DOHH2 (cell line): ENCODE results near the gene FTSJ3.
"Not testable (repeated sequence)": the region's sequence is repeated elsewhere in the genome, so short reads cannot be mapped to it uniquely, and the experiment has no call there.

ENCODE experiments used
- CTCF ChIP-seq: fragments of 200-600 bp; sonication (generic); IDR thresholded peaks from one replicate; pipeline ENCODE4 v1.5.1; 2014; ENCODE audit warnings: antibody characterized with exemption, mild to moderate bottlenecking, low read depth, low read length; ENCODE audit not compliant: poor library complexity, severe bottlenecking
- EZH2phosphoT487 ChIP-seq: fragments of 200-600 bp; sonication (generic); IDR thresholded peaks from 2 replicates; pipeline ENCODE4 v1.6.1; 2017; ENCODE audit warnings: borderline replicate concordance, mild to moderate bottlenecking, antibody characterized with exemption, low read length, moderate library complexity, mixed read lengths

- not testable (repeated sequence) for TF ChIP-seq CTCF, EZH2phosphoT487
These were observed 31.1 kb downstream of the FTSJ3 start for GRCh38 chr17:63796375-63796774.
